H1 (cell line): ENCODE data around the gene SEMA3G. TPM values are rescaled to one million over a fixed set of nuclear protein-coding genes. Genes with fewer than 3 reads are reported as not detected.

ENCODE experiments used
- ATF2 ChIP-seq: IDR thresholded peaks from 2 replicates; pipeline ENCODE4 v1.6.1; 2012; ENCODE audit warnings: low read length, inconsistent platforms
- BACH1 ChIP-seq: IDR thresholded peaks from 2 replicates; pipeline ENCODE4 v1.6.1; 2012; ENCODE audit warnings: low read length, improper control_type of control experiment
- BCL11A ChIP-seq, 2 experiments: IDR thresholded peaks; one replicate each; pipeline ENCODE4 v1.6.1; 2011; ENCODE audit warnings: low read depth in 2 of 2, low read length in 2 of 2, mild to moderate bottlenecking in 2 of 2
- CHD2 ChIP-seq: IDR thresholded peaks from 2 replicates; pipeline ENCODE4 v1.6.1; 2012; ENCODE audit warnings: low read length, improper control_type of control experiment
- CREB1 ChIP-seq: IDR thresholded peaks from 2 replicates; pipeline ENCODE4 v1.6.1; 2012; ENCODE audit warnings: inconsistent platforms
- HDAC2 ChIP-seq, 2 experiments: fragments of 300-600 bp in 1 of 2; sonication (generic) in 1 of 2; IDR thresholded peaks; 2 replicates each; pipeline ENCODE4 v1.6.1; 2011 to 2012; ENCODE audit warnings: low read depth in 2 of 2, low read length in 2 of 2, mild to moderate bottlenecking in 2 of 2, moderate library complexity in 2 of 2, borderline replicate concordance in 1 of 2, inconsistent platforms in 1 of 2
- KDM1A ChIP-seq: fragments of 200-600, 300-600 bp; sonication (generic); IDR thresholded peaks from 2 replicates; pipeline ENCODE4 v1.7.1; 2016; ENCODE audit warnings: mild to moderate bottlenecking, low read length, borderline replicate concordance
- POLR2AphosphoS5 ChIP-seq: IDR thresholded peaks from 2 replicates; pipeline ENCODE4 v1.6.1; 2011; ENCODE audit warnings: low read depth, low read length
- POU5F1 ChIP-seq: IDR thresholded peaks from 2 replicates; pipeline ENCODE4 v1.6.1; 2011; ENCODE audit warnings: low read depth, mild to moderate bottlenecking, low read length, moderate library complexity
- RNF2 ChIP-seq: fragments of 200-900, 300-1000 bp; sonication (generic); IDR thresholded peaks from 2 replicates; pipeline ENCODE4 v1.7.1; 2016; ENCODE audit warnings: borderline replicate concordance, low read depth, mild to moderate bottlenecking, antibody characterized with exemption, low read length; ENCODE audit not compliant: poor library complexity, severe bottlenecking; ENCODE audit errors: missing control alignments
- TBP ChIP-seq: IDR thresholded peaks from 2 replicates; pipeline ENCODE4 v1.6.1; 2011; ENCODE audit warnings: low read depth, low read length, improper control_type of control experiment
- polyA plus RNA-seq, 7 experiments: library from polyadenylated mRNA; depleted of rRNA in 3 of 7; stranded (reverse) in 5 of 7; unstranded in 2 of 7; fragments of >200 nt in 5 of 7; fragments of 200-250 nt in 2 of 7; gene quantifications; 1 replicate in 5 of 7; 2 replicates in 1 of 7; 4 replicates in 1 of 7; pipeline versions ENCODE4 v1.2.1 to v1.2.3, GENCODE V29; 2011 to 2013; ENCODE audit warnings: missing spikeins in 2 of 7, mixed read lengths in 2 of 7
- total RNA-seq: library from RNA; stranded (reverse); fragmentation: NEBNext Ultra II Directional; extraction: Animal tissue kit (Norgen Biotek cat#: 25700); gene quantifications from 2 replicates; pipeline ENCODE4 v1.2.1, GENCODE V29; 2021

SEMA3G gene
- total and polyA plus RNA-seq, 2 of the 8 experiments (the other 6 are each of a cell fraction or from before 2014, with no cell fraction given), result 0.95 to 1.5 TPM

- no peak for TF ChIP-seq CHD2
- TF ChIP-seq TBP, result no peak
- no peak for TF ChIP-seq RNF2
- TF ChIP-seq POLR2AphosphoS5, result no peak
- no peak for TF ChIP-seq CREB1
- TF ChIP-seq KDM1A, result no peak
- TF ChIP-seq HDAC2 (IDR thresholded peaks at IDR 0.05; ENCODE audit: borderline replicate concordance in 1 of 2, low read depth in 2 of 2, low read length in 2 of 2), result no peak
- no peak for TF ChIP-seq BCL11A (IDR thresholded peaks at IDR 0.05; ENCODE audit: low read depth in 2 of 2, low read length in 2 of 2)
- TF ChIP-seq BACH1, result no peak
- TF ChIP-seq ATF2, result no peak
- no peak for TF ChIP-seq POU5F1
Observed at GRCh38 chr3:52443791-52444687, 864 bp downstream of the SEMA3G start (continued).
